Calu3 (cell line): ENCODE data around the gene RLBP1. TPM values are rescaled to one million over a fixed set of nuclear protein-coding genes. Genes with fewer than 3 reads are reported as not detected.

Experiments
- BruUV-seq: library from RNA; stranded (reverse); fragments of 400-500 nt; replicated peaks from 2 replicates; lab custom pipeline; 2021; lab: Mats Ljungman, UMichigan
- CTCF ChIA-PET: fragments of 300-600 bp; sonication (Branson Sonifier 250); formaldehyde crosslinking; loops from one replicate; lab custom pipeline; 2022; ENCODE audit warnings: antibody characterized with exemption; lab: Charles Lee
- DNase-seq: peaks from one replicate; pipeline ENCODE4 v3.0.0; 2022
- H3K27ac Mint-ChIP-seq: one replicate; pipeline ENCODE4 v1.8.0; 2022; ENCODE audit warnings: mixed read lengths; ENCODE audit not compliant: unreplicated experiment
- H3K27me3 Mint-ChIP-seq: one replicate; pipeline ENCODE4 v1.8.0; 2022; ENCODE audit warnings: mixed read lengths; ENCODE audit not compliant: unreplicated experiment
- H3K36me3 Mint-ChIP-seq: one replicate; pipeline ENCODE4 v1.8.0; 2022; ENCODE audit warnings: mild to moderate bottlenecking, moderate library complexity, mixed read lengths; ENCODE audit not compliant: insufficient read depth, unreplicated experiment
- H3K4me1 Mint-ChIP-seq: one replicate; pipeline ENCODE4 v1.8.0; 2022; ENCODE audit warnings: mild to moderate bottlenecking, low read depth, mixed read lengths; ENCODE audit not compliant: unreplicated experiment
- H3K4me3 Mint-ChIP-seq: one replicate; pipeline ENCODE4 v1.8.0; 2022; ENCODE audit warnings: mild to moderate bottlenecking, low read depth, moderate library complexity, mixed read lengths; ENCODE audit not compliant: unreplicated experiment
- H3K9me3 Mint-ChIP-seq: one replicate; pipeline ENCODE4 v1.8.0; 2022; ENCODE audit warnings: low read depth, mixed read lengths; ENCODE audit not compliant: unreplicated experiment
- intact Hi-C: fragments of 100-400 bp; cut with micrococcal nuclease; formaldehyde crosslinking; loops from one replicate; pipeline ENCODE4 v1.10.0; 2022; ENCODE audit not compliant: unreplicated experiment
- total RNA-seq: library from RNA; stranded (reverse); gene quantifications from 2 replicates; pipeline ENCODE4 v1.2.3, GENCODE V29; 2022
- TF ChIP-seq, protein P1 (sequence below): fragments of 200-600 bp; IDR thresholded peaks from one replicate; pipeline ENCODE4 v1.8.0; 2022; ENCODE audit warnings: antibody characterized with exemption; ENCODE audit not compliant: unreplicated experiment

RLBP1 gene
- total RNA-seq, 1 experiment from 2014 or later = not detected

DNA sequence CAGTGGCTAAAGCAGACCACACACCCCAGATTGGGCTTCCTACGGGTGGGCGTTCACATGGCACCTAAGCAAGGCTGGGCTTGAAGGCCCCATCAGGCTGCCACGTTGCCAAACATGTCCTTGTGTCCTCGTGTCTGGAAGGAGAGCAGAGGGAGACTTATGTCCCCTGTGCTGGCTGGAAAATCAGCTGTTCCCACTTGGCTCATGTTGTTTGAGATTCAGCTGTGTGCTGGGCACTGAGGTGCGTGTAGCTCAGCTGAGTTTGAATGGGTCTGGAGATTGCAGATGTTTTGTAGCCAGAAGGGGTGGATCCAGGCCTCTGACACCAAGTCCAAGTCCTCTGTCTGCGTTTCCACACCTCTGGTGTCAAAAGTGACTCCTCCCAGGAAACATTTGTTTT, 34.6 kb downstream of the RLBP1 start:
- H3K4me3 Mint-ChIP-seq = no peak overlapping the region
- intact Hi-C loops = no loop called here
- no TSS peak for BruUV-seq
- TF ChIP-seq, protein P1, sequence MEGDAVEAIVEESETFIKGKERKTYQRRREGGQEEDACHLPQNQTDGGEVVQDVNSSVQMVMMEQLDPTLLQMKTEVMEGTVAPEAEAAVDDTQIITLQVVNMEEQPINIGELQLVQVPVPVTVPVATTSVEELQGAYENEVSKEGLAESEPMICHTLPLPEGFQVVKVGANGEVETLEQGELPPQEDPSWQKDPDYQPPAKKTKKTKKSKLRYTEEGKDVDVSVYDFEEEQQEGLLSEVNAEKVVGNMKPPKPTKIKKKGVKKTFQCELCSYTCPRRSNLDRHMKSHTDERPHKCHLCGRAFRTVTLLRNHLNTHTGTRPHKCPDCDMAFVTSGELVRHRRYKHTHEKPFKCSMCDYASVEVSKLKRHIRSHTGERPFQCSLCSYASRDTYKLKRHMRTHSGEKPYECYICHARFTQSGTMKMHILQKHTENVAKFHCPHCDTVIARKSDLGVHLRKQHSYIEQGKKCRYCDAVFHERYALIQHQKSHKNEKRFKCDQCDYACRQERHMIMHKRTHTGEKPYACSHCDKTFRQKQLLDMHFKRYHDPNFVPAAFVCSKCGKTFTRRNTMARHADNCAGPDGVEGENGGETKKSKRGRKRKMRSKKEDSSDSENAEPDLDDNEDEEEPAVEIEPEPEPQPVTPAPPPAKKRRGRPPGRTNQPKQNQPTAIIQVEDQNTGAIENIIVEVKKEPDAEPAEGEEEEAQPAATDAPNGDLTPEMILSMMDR = no peak
- no peaks in the 10 kb centered on the region for H3K9me3 Mint-ChIP-seq
- no peaks in the 10 kb centered on the region for H3K4me1 Mint-ChIP-seq
- CTCF ChIA-PET = no interaction called here
- no peak for DNase-seq
- H3K27me3 Mint-ChIP-seq = no peaks in the 10 kb centered on the region
- H3K36me3 Mint-ChIP-seq = peaks cover 52% of the 10 kb centered on the region
- H3K27ac Mint-ChIP-seq = no peak overlapping the region

DNA sequence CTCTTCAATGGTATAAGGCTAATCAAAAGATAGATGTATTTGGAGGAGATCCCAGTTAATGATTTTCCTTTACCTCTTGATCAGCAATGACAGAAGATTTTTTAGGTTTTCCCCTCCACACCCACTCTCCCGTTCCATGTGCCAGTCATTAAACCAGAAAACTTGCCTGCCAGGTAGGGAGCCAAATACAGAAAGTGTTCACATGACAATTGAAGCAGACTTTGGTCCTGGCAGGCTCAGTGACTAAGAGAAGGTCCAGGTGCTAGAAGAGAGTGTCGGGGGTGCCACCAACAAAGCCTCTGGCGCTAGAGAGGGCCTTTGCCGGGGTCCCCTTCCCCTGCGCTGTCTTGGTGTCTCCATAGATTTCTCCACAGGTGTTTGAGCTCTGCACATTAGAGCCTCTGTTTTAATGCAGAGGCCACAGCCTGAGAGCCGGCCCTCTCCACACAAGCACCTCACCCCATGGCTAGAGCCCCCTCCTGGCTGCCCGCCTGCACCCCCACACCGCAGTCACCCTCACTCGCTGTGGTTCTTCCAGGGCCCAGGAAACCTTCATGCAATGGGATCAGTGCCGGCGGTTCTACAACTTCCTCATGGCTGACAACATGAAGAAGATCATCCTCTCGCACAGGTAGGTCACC, 36.4 kb downstream of the RLBP1 start:
- H3K4me3 Mint-ChIP-seq = no peak overlapping the region
- no peaks in the 10 kb centered on the region for H3K9me3 Mint-ChIP-seq
- peaks cover 44% of the 10 kb centered on the region for H3K36me3 Mint-ChIP-seq
- no peak overlapping the region for H3K27ac Mint-ChIP-seq
- H3K4me1 Mint-ChIP-seq = no peaks in the 10 kb centered on the region
- intact Hi-C loops = no loop called here
- CTCF ChIA-PET = no interaction called here
- TF ChIP-seq, protein P1 = no peak
- H3K27me3 Mint-ChIP-seq = no peaks in the 10 kb centered on the region
- DNase-seq = no peak
- BruUV-seq = no TSS peak

DNA sequence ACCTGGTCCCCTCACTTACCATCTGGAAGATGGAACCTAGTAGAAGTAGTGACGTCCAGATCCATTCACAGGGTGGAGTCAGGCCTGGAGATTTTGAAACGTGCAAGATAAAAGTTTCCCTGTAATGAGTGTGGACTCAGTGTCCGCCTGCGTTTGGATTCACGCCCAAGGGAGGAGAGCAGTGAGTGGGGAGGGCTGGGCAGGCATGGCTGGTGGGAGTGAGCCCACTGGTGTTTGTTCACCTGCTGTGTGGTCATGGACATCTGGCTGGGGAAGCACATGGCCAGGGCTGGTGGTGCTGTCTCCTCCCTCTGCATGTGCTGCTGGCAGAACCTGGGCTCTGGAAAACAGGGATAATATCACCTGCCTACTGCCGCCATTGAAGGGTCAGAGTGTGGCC, 37.0 kb downstream of the RLBP1 start:
- intact Hi-C loops = no loop called here
- Mint-ChIP-seq H3K27me3 (no peaks in the 10 kb centered on the region), H3K4me1 (no peaks in the 10 kb centered on the region), H3K36me3 (peaks cover 44% of the 10 kb centered on the region), H3K27ac (no peak overlapping the region), H3K4me3 (no peak overlapping the region), H3K9me3 (no peaks in the 10 kb centered on the region)
- CTCF ChIA-PET = no interaction called here
- TF ChIP-seq, protein P1 = no peak
- no peak for DNase-seq
- no TSS peak for BruUV-seq

DNA sequence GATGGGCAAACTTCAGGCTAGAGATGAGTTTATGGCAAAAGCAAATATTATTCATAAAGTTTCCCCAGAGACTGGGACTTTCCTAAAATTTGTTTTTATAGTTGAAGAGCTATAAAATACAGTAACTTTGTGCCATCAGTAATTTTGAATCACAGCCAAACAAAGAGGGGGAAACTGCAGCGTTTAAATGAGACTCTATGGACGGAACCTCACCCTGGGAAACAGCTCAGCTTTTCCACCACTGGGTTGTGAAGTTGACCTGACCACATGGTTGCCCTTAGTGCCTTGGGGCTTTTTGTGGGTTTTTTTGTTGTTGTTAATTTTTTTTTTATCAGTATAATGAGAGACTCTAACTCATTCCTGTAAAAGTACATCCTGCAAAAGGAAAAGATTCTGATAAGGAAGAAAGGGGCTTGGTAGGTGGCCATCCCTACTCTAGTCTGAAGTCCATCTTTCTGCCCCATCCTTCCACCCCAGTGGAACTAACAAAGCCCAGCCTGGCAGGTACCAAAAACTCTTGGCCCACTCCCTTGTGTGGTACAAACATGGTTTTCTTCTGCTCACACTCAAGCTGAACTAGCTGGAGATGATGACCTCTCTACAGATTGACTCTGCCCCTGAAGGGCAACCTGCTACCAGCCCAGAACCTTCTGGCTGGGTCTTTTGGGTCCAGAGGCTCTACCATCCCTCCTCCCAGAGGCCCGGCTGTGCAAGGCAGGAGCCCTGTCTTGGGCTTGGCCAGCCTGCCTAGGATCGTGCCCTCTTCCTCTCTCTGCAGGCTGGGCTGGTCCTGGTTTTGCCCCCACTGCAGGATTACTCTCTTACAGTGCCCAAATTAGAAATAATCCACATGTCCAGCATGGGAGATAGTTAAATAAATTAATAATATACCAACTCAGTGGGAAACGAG, 41.2 kb downstream of the RLBP1 start:
- no TSS peak for BruUV-seq
- no peak for DNase-seq
- CTCF ChIA-PET = interaction anchor here (0.6 kb wide), 1 partner anchor 33 kb away, joined by 7 read pairs; no protein-coding TSS in a partner anchor
- intact Hi-C loops = loop anchor here (5.0 kb wide), 1 partner anchor 288 kb away; no protein-coding TSS in a partner anchor
- TF ChIP-seq, protein P1 = no peak
- Mint-ChIP-seq H3K27me3 (no peaks in the 10 kb centered on the region), H3K36me3 (peaks cover 42% of the 10 kb centered on the region), H3K4me1 (no peaks in the 10 kb centered on the region), H3K4me3 (no peak overlapping the region), H3K9me3 (no peaks in the 10 kb centered on the region), H3K27ac (no peak overlapping the region)
